SK-N-SH treated with all-trans-retinoic acid at 6 μM for 48 hours (cell line): ENCODE data around the gene VPS35L.

Experiments
- ATAC-seq: fragments of 200-7000 bp; cut with Tn5 transposase; 3 replicates; pipeline ENCODE4 v1.9.1; 2020; ENCODE audit warnings: mild to moderate bottlenecking, moderate library complexity
- ARNTL ChIP-seq: fragments of 450-650 bp; formaldehyde crosslinking; IDR thresholded peaks from 2 replicates; pipeline ENCODE4 v1.5.0; 2020; ENCODE audit warnings: low read depth, mild to moderate bottlenecking, moderate library complexity, borderline replicate concordance
- CREB5 ChIP-seq: fragments of 250-450 bp; sonication (Bioruptor Pico); IDR thresholded peaks from 2 replicates; pipeline ENCODE4 v1.5.1; 2020; ENCODE audit warnings: low read depth, mild to moderate bottlenecking, moderate library complexity
- CSDC2 ChIP-seq: fragments of 250-450 bp; sonication (Bioruptor Pico); IDR thresholded peaks from 2 replicates; pipeline ENCODE4 v1.5.0; 2020; ENCODE audit warnings: mild to moderate bottlenecking, moderate library complexity
- CSRNP3 ChIP-seq: fragments of 250-450 bp; sonication (Bioruptor Pico); IDR thresholded peaks from 2 replicates; pipeline ENCODE4 v1.5.1; 2021; ENCODE audit warnings: mild to moderate bottlenecking, moderate library complexity
- GLIS3 ChIP-seq: fragments of 250-450 bp; sonication (Bioruptor Pico); IDR thresholded peaks from 2 replicates; pipeline ENCODE4 v1.5.0; 2020; ENCODE audit warnings: mild to moderate bottlenecking, moderate library complexity
- OSR1 ChIP-seq: fragments of 250-450 bp; sonication (Bioruptor Pico); IDR thresholded peaks from 2 replicates; pipeline ENCODE4 v1.8.0; 2022; ENCODE audit warnings: moderate library complexity, mild to moderate bottlenecking, inconsistent platforms
- PATZ1 ChIP-seq: fragments of 250-450 bp; sonication (Bioruptor Pico); IDR thresholded peaks from 2 replicates; pipeline ENCODE4 v1.8.0; 2020; ENCODE audit warnings: mild to moderate bottlenecking, moderate library complexity, borderline replicate concordance
- POU6F1 ChIP-seq: fragments of 250-450 bp; sonication (Bioruptor Pico); IDR thresholded peaks from 2 replicates; pipeline ENCODE4 v1.8.0; 2021; ENCODE audit warnings: low read depth, mild to moderate bottlenecking, moderate library complexity, borderline replicate concordance
- PPARA ChIP-seq: fragments of 250-450 bp; sonication (Bioruptor Pico); IDR thresholded peaks from 2 replicates; pipeline ENCODE4 v1.5.0; 2020; ENCODE audit warnings: mild to moderate bottlenecking, borderline replicate concordance
- RARB ChIP-seq: fragments of 250-450 bp; sonication (Bioruptor Pico); IDR thresholded peaks from 2 replicates; pipeline ENCODE4 v1.8.0; 2021; ENCODE audit warnings: mild to moderate bottlenecking, moderate library complexity
- SNAI2 ChIP-seq: fragments of 250-450 bp; sonication (Bioruptor Pico); IDR thresholded peaks from 2 replicates; pipeline ENCODE4 v1.5.0; 2020; ENCODE audit warnings: mild to moderate bottlenecking, moderate library complexity
- TOX ChIP-seq: fragments of 250-450 bp; sonication (Bioruptor Pico); IDR thresholded peaks from 2 replicates; pipeline ENCODE4 v1.8.0; 2021; ENCODE audit warnings: mild to moderate bottlenecking, moderate library complexity, borderline replicate concordance
- TSHZ2 ChIP-seq: fragments of 250-450 bp; sonication (Bioruptor Pico); IDR thresholded peaks from 2 replicates; pipeline ENCODE4 v1.5.0; 2020; ENCODE audit warnings: mild to moderate bottlenecking, moderate library complexity
- ZFP3 ChIP-seq: fragments of 250-450 bp; sonication (Bioruptor Pico); IDR thresholded peaks from 2 replicates; pipeline ENCODE4 v1.5.0; 2020; ENCODE audit warnings: mild to moderate bottlenecking, moderate library complexity
- ZFP30 ChIP-seq: fragments of 450-650 bp; formaldehyde crosslinking; IDR thresholded peaks from 2 replicates; pipeline ENCODE4 v1.5.0; 2022; ENCODE audit warnings: mild to moderate bottlenecking, moderate library complexity
- ZNF565 ChIP-seq: fragments of 450-650 bp; formaldehyde crosslinking; conservative IDR thresholded peaks from 2 replicates; pipeline ENCODE4 v1.5.0; 2020; ENCODE audit warnings: low read depth, mild to moderate bottlenecking, moderate library complexity
- ZNF70 ChIP-seq: fragments of 450-650 bp; formaldehyde crosslinking; IDR thresholded peaks from 2 replicates; pipeline ENCODE4 v1.5.0; 2020; ENCODE audit warnings: mild to moderate bottlenecking, moderate library complexity
- ZNF8 ChIP-seq: fragments of 450-650 bp; formaldehyde crosslinking; IDR thresholded peaks from 2 replicates; pipeline ENCODE4 v1.5.0; 2020; ENCODE audit warnings: mild to moderate bottlenecking, moderate library complexity

Gene VPS35L

GRCh38 chr16:19522397-19522732 is 33.1 kb upstream of the VPS35L start (continued):
- TF ChIP-seq PATZ1 (CRISPR knock-in tag) (no peak), ZNF8 (CRISPR knock-in tag) (no peak), CSDC2 (CRISPR knock-in tag) (no peak)
- TF ChIP-seq, all 23 proteins: peak for 0

- TF ChIP-seq CSRNP3 (CRISPR knock-in tag) (no peak), GLIS3 (CRISPR knock-in tag) (no peak), CSDC2 (CRISPR knock-in tag) (no peak), POU6F1 (CRISPR knock-in tag) (no peak), TSHZ2 (CRISPR knock-in tag) (no peak), ZNF565 (CRISPR knock-in tag) (no peak), ZNF70 (CRISPR knock-in tag) (no peak), ZFP30 (CRISPR knock-in tag) (no peak), TOX (CRISPR knock-in tag) (no peak), ZNF8 (CRISPR knock-in tag) (no peak), ARNTL (CRISPR knock-in tag) (no peak), RARB (CRISPR knock-in tag) (no peak)
- TF ChIP-seq, all 23 proteins: peak for 0
- ATAC-seq: no peak
Measured at GRCh38 chr16:19522760-19523159, 32.7 kb upstream of the VPS35L start.

GRCh38 chr16:19523184-19523558 is 32.3 kb upstream of the VPS35L start:
- TF ChIP-seq ZFP3: no peak
- TF ChIP-seq PPARA (CRISPR knock-in tag): no peak
- TF ChIP-seq CSRNP3 (CRISPR knock-in tag): no peak
- TF ChIP-seq CREB5: no peak
- TF ChIP-seq SNAI2 (CRISPR knock-in tag): no peak
- TF ChIP-seq PATZ1 (CRISPR knock-in tag): no peak
- TF ChIP-seq ARNTL (CRISPR knock-in tag): no peak
- no peak for TF ChIP-seq OSR1 (CRISPR knock-in tag)
- TF ChIP-seq ZNF8 (CRISPR knock-in tag): no peak
- TF ChIP-seq, all 23 proteins: peak for 0
- ATAC-seq: no peak
